Cardiac muscle cell (in vitro differentiated cells and primary cell): ENCODE results near the gene PDHX. TPM values are rescaled to one million over a fixed set of nuclear protein-coding genes. Genes with fewer than 3 reads are reported as not detected.

Experiments
- DNase-seq, 2 donors: peaks; one replicate each; pipeline versions ENCODE4 v3.0.0 to v3.0.0-alpha.2; 2010 to 2017; ENCODE audit warnings: low read depth in 1 of 2, low spot score in 1 of 2
- H3K27ac ChIP-seq: fragments of 200-600 bp; sonication (generic); 2 replicates; pipeline ENCODE4 v1.5.1; 2016
- H3K27me3 ChIP-seq: fragments of 200-600 bp; sonication (generic); 2 replicates; pipeline ENCODE4 v1.6.0; 2016; ENCODE audit warnings: control low read depth
- H3K36me3 ChIP-seq: fragments of 200-600 bp; sonication (generic); 2 replicates; pipeline ENCODE4 v1.5.1; 2016; ENCODE audit warnings: control low read depth
- H3K4me1 ChIP-seq: fragments of 200-600 bp; sonication (generic); 2 replicates; pipeline ENCODE4 v1.8.1; 2017; ENCODE audit warnings: low read depth, mild to moderate bottlenecking, mixed run types
- H3K4me3 ChIP-seq: fragments of 200-600 bp; sonication (generic); 2 replicates; pipeline ENCODE4 v1.5.1; 2016; ENCODE audit warnings: mild to moderate bottlenecking
- H3K9me3 ChIP-seq: fragments of 200-600 bp; sonication (generic); 2 replicates; pipeline ENCODE4 v1.5.1; 2017; ENCODE audit warnings: low read depth, mild to moderate bottlenecking, control low read depth
- CTCF ChIP-seq: IDR thresholded peaks from 2 replicates; pipeline ENCODE4 v1.5.1; 2012; ENCODE audit warnings: low read depth, mild to moderate bottlenecking, low read length
- polyA plus RNA-seq: library from polyadenylated mRNA; unstranded; fragments of >200 nt; fragmentation: Nextera tagmentation; extraction: Ambion mirVana; gene quantifications from 2 replicates; pipeline ENCODE4 v1.2.1, GENCODE V29; 2016
- total RNA-seq: library from RNA; depleted of rRNA; stranded (reverse); fragments of >200 nt; gene quantifications from 2 replicates; pipeline ENCODE4 v1.2.3, GENCODE V29; 2016

The PDHX gene
- total and polyA plus RNA-seq, 2 experiments from 2014 or later = 69.9 to 87.1 TPM

- Histone ChIP-seq H3K27ac (no peak overlapping the region), H3K9me3 (no peaks in the 10 kb centered on the region)
Measured at GRCh38 chr11:34926831-34927132, 10.4 kb downstream of the PDHX start.

GRCh38 chr11:34928268-34928959 is 12.0 kb downstream of the PDHX start:
- Histone ChIP-seq H3K36me3 (peaks cover 7% of the 10 kb centered on the region), H3K9me3 (no peaks in the 10 kb centered on the region), H3K27me3 (no peaks in the 10 kb centered on the region), H3K4me1 (peaks cover 31% of the 10 kb centered on the region), H3K27ac (no peak overlapping the region), H3K4me3 (no peak overlapping the region)
- no peak for TF ChIP-seq CTCF
- no peak for DNase-seq

More at GRCh38 chr11:34926831-34927132, 10.4 kb downstream of the PDHX start:
- Histone ChIP-seq H3K27me3 (no peaks in the 10 kb centered on the region), H3K4me1 (peaks cover 31% of the 10 kb centered on the region), H3K36me3 (no peaks in the 10 kb centered on the region), H3K4me3 (no peak overlapping the region)
- no peak for TF ChIP-seq CTCF
- peak in 1 of 2 donors; percentile 14 for DNase-seq

GRCh38 chr11:34928960-34929680 is 12.7 kb downstream of the PDHX start:
- no peak overlapping the region for H3K27ac ChIP-seq
- no peaks in the 10 kb centered on the region for H3K27me3 ChIP-seq
- H3K4me1 ChIP-seq = peaks cover 31% of the 10 kb centered on the region
- peak in 1 of 2 donors; percentile 25 for DNase-seq
- no peak overlapping the region for H3K4me3 ChIP-seq
- TF ChIP-seq CTCF = no peak
- H3K36me3 ChIP-seq = peaks cover 7% of the 10 kb centered on the region
- no peaks in the 10 kb centered on the region for H3K9me3 ChIP-seq

DNA sequence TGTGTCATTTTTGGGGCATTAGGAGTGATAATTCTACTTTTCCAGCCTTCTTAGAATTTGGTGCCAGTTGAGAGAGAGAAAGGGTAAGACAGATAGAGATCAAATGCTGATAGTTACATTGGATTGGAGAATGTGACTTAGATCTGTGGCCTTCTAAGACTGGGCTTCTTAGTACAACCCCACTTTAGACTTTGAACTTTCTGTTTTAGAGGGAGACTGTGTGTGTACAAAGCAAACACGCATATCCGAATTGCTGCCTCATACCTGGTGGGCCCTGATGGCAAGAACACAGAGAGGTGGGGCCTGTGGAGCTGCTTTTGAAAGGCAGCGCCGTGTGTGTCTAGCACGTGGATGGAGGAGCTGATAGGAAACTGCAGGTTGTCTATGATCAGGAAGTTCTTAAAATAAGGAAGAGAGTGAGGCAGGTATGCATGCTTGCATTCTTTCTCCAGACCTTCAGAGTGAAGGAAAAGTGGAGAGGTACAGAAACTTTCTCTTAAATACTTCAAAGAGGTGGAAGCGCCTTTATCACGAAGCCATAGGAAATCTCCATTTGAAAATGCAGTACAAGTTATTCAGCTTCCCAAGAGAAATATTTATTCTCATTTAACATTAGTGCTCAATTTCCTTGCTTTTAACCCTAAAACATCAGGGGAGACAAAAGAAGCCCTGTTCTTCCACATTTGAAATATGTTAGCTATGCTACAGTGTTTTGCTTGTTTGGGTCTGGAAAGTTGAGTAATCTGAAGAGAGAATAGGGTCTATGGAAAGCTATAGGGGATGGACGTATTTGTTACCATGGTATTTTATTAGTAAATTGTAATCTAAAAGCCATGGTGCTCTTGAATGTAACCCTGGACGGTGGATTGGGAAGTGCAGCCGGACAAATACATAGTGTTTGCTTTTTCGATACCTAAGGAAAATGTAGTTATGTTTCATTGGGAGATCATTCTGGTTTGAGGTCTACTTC is 13.7 kb downstream of the PDHX start:
- Histone ChIP-seq H3K4me1 (peaks cover 27% of the 10 kb centered on the region), H3K9me3 (no peaks in the 10 kb centered on the region), H3K27ac (no peak overlapping the region), H3K36me3 (peaks cover 7% of the 10 kb centered on the region), H3K27me3 (no peaks in the 10 kb centered on the region), H3K4me3 (no peak overlapping the region)
- no peak for DNase-seq
- TF ChIP-seq CTCF = no peak

- peaks cover 13% of the 10 kb centered on the region for H3K4me1 ChIP-seq
- no peaks in the 10 kb centered on the region for H3K27me3 ChIP-seq
- H3K27ac ChIP-seq = no peak overlapping the region
- H3K9me3 ChIP-seq = no peaks in the 10 kb centered on the region
- H3K4me3 ChIP-seq = no peak overlapping the region
- peaks cover 6% of the 10 kb centered on the region for H3K36me3 ChIP-seq
- TF ChIP-seq CTCF = no peak
- DNase-seq = no peak
Measured at GRCh38 chr11:34936945-34937629, 20.7 kb downstream of the PDHX start.
